Liver (tissue), 9 donors: ENCODE data around the gene SEMA4G. TPM values are rescaled to one million over a fixed set of nuclear protein-coding genes. Genes with fewer than 3 reads are reported as not detected.

Experiments used
- DNase-seq: peaks from one replicate; pipeline ENCODE4 v3.0.0-alpha.2; 2017; ENCODE audit warnings: low spot score
- H3K27ac ChIP-seq, 2 donors: one replicate each; pipeline ENCODE4 v1.7.0; 2013; ENCODE audit warnings: inconsistent platforms in 2 of 2, low read length in 2 of 2, control low read depth in 1 of 2, low read depth in 1 of 2, mild to moderate bottlenecking in 1 of 2
- H3K27me3 ChIP-seq, 4 donors: one replicate each; pipeline versions ENCODE4 v1.6.1 to v1.7.0; 2013; ENCODE audit warnings: low read length in 3 of 4, inconsistent platforms in 1 of 4, mild to moderate bottlenecking in 1 of 4, moderate library complexity in 1 of 4; ENCODE audit not compliant: control insufficient read depth in 4 of 4, insufficient read depth in 4 of 4
- H3K36me3 ChIP-seq, 4 donors: one replicate each; pipeline versions ENCODE4 v1.6.1 to v1.7.0; 2013; ENCODE audit warnings: low read length in 3 of 4, mild to moderate bottlenecking in 3 of 4, low read depth in 1 of 4, moderate library complexity in 1 of 4; ENCODE audit not compliant: control insufficient read depth in 4 of 4, insufficient read depth in 3 of 4
- H3K4me1 ChIP-seq, 4 donors: one replicate each; pipeline versions ENCODE4 v1.6.1 to v1.7.0; 2013; ENCODE audit warnings: low read length in 3 of 4, mild to moderate bottlenecking in 3 of 4, moderate library complexity in 1 of 4; ENCODE audit not compliant: control insufficient read depth in 4 of 4, insufficient read depth in 4 of 4
- H3K4me3 ChIP-seq, 3 donors: one replicate each; pipeline versions ENCODE4 v1.6.1 to v1.7.0; 2013; ENCODE audit warnings: low read length in 3 of 3, control low read depth in 1 of 3, low read depth in 1 of 3, mild to moderate bottlenecking in 1 of 3
- H3K9ac ChIP-seq, 2 donors: one replicate each; pipeline ENCODE4 v1.7.0; 2013; ENCODE audit warnings: low read length in 2 of 2, mild to moderate bottlenecking in 2 of 2, moderate library complexity in 2 of 2, control low read depth in 1 of 2, low read depth in 1 of 2
- H3K9me3 ChIP-seq, 4 donors: one replicate each; pipeline versions ENCODE4 v1.6.1 to v1.7.0; 2013; ENCODE audit warnings: low read length in 3 of 4; ENCODE audit not compliant: control insufficient read depth in 4 of 4
- ATF3 ChIP-seq: IDR thresholded peaks from 2 replicates; pipeline ENCODE4 v1.6.1; 2016; ENCODE audit warnings: antibody characterized with exemption
- CTCF ChIP-seq: fragments of 150-350 bp; IDR thresholded peaks from 2 replicates; pipeline ENCODE4 v1.5.1; 2017; ENCODE audit warnings: improper control_type of control experiment, low read depth, low read length; ENCODE audit not compliant: missing input control
- EGR1 ChIP-seq, 2 donors: IDR thresholded peaks; 2 replicates each; pipeline ENCODE4 v1.6.1; 2016 to 2018; ENCODE audit warnings: antibody characterized with exemption in 2 of 2, low read depth in 2 of 2
- FOXA1 ChIP-seq: IDR thresholded peaks from 2 replicates; pipeline ENCODE4 v1.6.1; 2016; ENCODE audit warnings: antibody characterized with exemption
- FOXA2 ChIP-seq: IDR thresholded peaks from 2 replicates; pipeline ENCODE4 v1.6.1; 2016; ENCODE audit warnings: antibody characterized with exemption
- GABPA ChIP-seq, 2 donors: IDR thresholded peaks in 1 of 2; conservative IDR thresholded peaks in 1 of 2; 2 replicates each; pipeline ENCODE4 v1.6.1; 2016; ENCODE audit warnings: antibody characterized with exemption in 2 of 2, mild to moderate bottlenecking in 1 of 2, moderate library complexity in 1 of 2
- HNF4A ChIP-seq, 2 donors: conservative IDR thresholded peaks; 2 replicates each; pipeline ENCODE4 v1.6.1; 2016; ENCODE audit warnings: antibody characterized with exemption in 2 of 2, mild to moderate bottlenecking in 2 of 2
- HNF4G ChIP-seq: IDR thresholded peaks from 2 replicates; pipeline ENCODE4 v1.6.1; 2016; ENCODE audit warnings: antibody characterized with exemption
- JUND ChIP-seq, 2 donors: IDR thresholded peaks; 2 replicates each; pipeline ENCODE4 v1.6.1; 2016; ENCODE audit warnings: antibody characterized with exemption in 2 of 2
- MAX ChIP-seq: IDR thresholded peaks from 2 replicates; pipeline ENCODE4 v1.6.1; 2016; ENCODE audit warnings: antibody characterized with exemption
- NR2F2 ChIP-seq: IDR thresholded peaks from 2 replicates; pipeline ENCODE4 v1.6.1; 2016; ENCODE audit warnings: antibody characterized with exemption
- RAD21 ChIP-seq, 2 donors: IDR thresholded peaks; 2 replicates each; pipeline ENCODE4 v1.6.1; 2016; ENCODE audit warnings: antibody characterized with exemption in 2 of 2, mild to moderate bottlenecking in 2 of 2
- REST ChIP-seq: IDR thresholded peaks from 2 replicates; pipeline ENCODE4 v1.6.1; 2016; ENCODE audit warnings: antibody characterized with exemption, mild to moderate bottlenecking
- RXRA ChIP-seq, 2 donors: IDR thresholded peaks; 2 replicates each; pipeline ENCODE4 v1.6.1; 2017 to 2018; ENCODE audit warnings: antibody characterized with exemption in 2 of 2, mild to moderate bottlenecking in 1 of 2
- SP1 ChIP-seq: IDR thresholded peaks from 2 replicates; pipeline ENCODE4 v1.6.1; 2018; ENCODE audit warnings: antibody characterized with exemption, mild to moderate bottlenecking
- TAF1 ChIP-seq: conservative IDR thresholded peaks from 2 replicates; pipeline ENCODE4 v1.6.1; 2016; ENCODE audit warnings: antibody characterized with exemption, mild to moderate bottlenecking
- YY1 ChIP-seq: IDR thresholded peaks from 2 replicates; pipeline ENCODE4 v1.6.1; 2016; ENCODE audit warnings: antibody characterized with exemption, mild to moderate bottlenecking
- WGBS: extraction: QIAGEN DNeasy Blood & Tissue Kit; methylation state at CpG from one replicate; pipeline ENCODE4 v1.1.7; 2013; 5-methylcytosine and 5-hydroxymethylcytosine counted together
- polyA plus RNA-seq, 2 donors: library from polyadenylated mRNA; stranded (reverse) in 1 of 2; unstranded in 1 of 2; fragments of 200-250 nt in 1 of 2; fragments of >200 nt in 1 of 2; fragmentation: Nextera tagmentation in 1 of 2; extraction: Ambion mirVana in 1 of 2; gene quantifications; one replicate each; pipeline versions ENCODE4 v1.2.1 to v1.2.3, GENCODE V29; 2013 to 2015
- total RNA-seq, 2 donors: library from RNA; depleted of rRNA; stranded (reverse); fragments of >200 nt; gene quantifications; one replicate each; pipeline ENCODE4 v1.2.3, GENCODE V29; 2014
- TF ChIP-seq, protein P1 (sequence below): IDR thresholded peaks from 2 replicates; pipeline ENCODE4 v1.6.1; 2016; ENCODE audit warnings: antibody characterized with exemption
- donor health status: healthy.
- donor health status: healthy.
- donor health status: healthy.
- donor health status: healthy.
- donor health status: healthy.

SEMA4G gene
- total and polyA plus RNA-seq, 4 donors, result 13.9 to 56.0 (median 30.2) TPM

DNA sequence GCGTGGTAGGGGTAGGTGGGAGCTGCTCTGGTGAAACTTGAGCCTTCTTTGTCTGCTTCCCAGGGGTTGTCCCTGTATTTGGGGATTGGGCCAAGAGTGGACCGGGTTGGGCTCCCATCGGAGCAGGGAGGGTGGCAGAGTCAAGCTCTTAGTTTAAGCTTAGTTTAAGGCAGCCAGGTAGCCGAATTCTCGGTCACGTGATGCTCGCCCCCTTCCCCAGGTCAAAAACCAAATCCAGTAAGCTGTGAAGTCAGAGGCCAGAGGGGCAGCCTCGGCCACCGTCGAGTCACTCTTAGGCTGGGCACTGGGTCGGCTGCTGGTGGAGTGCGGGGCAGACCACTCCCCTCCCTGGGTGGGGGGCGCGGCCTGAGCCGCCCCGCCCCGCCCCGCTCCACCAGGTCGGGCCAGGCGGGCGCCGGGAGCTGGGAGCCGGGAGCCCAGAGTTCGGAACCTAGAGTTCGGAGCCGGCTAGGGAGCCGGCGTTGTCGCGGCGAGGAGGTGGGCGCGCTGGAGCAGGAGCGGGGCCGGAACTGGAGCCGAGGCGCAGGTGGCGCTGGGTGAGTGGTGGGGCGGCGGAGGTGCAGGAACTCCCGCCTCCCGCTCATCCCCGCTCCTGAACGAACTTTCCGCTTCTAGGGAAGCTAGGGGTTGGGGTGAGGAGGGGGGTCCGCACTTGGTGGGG is 27.5 kb downstream of the SEMA4G start:
- peak overlapping the region in 1 of 2 donors; percentile 57 for H3K9ac ChIP-seq
- peaks cover 0 to 30% (median 17%) of the 10 kb centered on the region in 4 donors for H3K4me1 ChIP-seq
- peaks cover 0 to 8% (median 0%) of the 10 kb centered on the region in 4 donors for H3K36me3 ChIP-seq
- TF ChIP-seq FOXA2, result no peak
- TF ChIP-seq GABPA (IDR thresholded peaks at IDR 0.05 in 1 of 2, conservative IDR thresholded peaks at IDR 0.05 in 1 of 2), result no peak
- TF ChIP-seq RAD21 (IDR thresholded peaks at IDR 0.05), result no peak
- no peak for TF ChIP-seq YY1
- TF ChIP-seq JUND (IDR thresholded peaks at IDR 0.05), result no peak
- TF ChIP-seq SP1, result no peak
- no peak for TF ChIP-seq EGR1 (IDR thresholded peaks at IDR 0.05; ENCODE audit: low read depth in 2 of 2)
- no peak for TF ChIP-seq TAF1
- TF ChIP-seq HNF4G, result no peak
- TF ChIP-seq NR2F2, result no peak
- TF ChIP-seq, protein P1, sequence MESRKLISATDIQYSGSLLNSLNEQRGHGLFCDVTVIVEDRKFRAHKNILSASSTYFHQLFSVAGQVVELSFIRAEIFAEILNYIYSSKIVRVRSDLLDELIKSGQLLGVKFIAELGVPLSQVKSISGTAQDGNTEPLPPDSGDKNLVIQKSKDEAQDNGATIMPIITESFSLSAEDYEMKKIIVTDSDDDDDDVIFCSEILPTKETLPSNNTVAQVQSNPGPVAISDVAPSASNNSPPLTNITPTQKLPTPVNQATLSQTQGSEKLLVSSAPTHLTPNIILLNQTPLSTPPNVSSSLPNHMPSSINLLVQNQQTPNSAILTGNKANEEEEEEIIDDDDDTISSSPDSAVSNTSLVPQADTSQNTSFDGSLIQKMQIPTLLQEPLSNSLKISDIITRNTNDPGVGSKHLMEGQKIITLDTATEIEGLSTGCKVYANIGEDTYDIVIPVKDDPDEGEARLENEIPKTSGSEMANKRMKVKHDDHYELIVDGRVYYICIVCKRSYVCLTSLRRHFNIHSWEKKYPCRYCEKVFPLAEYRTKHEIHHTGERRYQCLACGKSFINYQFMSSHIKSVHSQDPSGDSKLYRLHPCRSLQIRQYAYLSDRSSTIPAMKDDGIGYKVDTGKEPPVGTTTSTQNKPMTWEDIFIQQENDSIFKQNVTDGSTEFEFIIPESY, result no peak
- TF ChIP-seq REST, result no peak
- TF ChIP-seq HNF4A (conservative IDR thresholded peaks at IDR 0.05), result no peak
- no peak for TF ChIP-seq FOXA1
- no peak for TF ChIP-seq MAX
- TF ChIP-seq ATF3, result no peak
- TF ChIP-seq CTCF, result no peak
- TF ChIP-seq RXRA (IDR thresholded peaks at IDR 0.05), result no peak
- WGBS, result 5% methylated on average over 46 of the region's 46 CpGs
- peak; percentile 44 for DNase-seq
- no peaks in the 10 kb centered on the region for H3K9me3 ChIP-seq
- peak overlapping the region; percentile 94 for H3K27ac ChIP-seq
- no peaks in the 10 kb centered on the region for H3K27me3 ChIP-seq
- peak overlapping the region; percentile 68 to 81 (median 75) for H3K4me3 ChIP-seq
